Mesenteric fat pad (tissue), 1 donor: Measurements from ENCODE around the gene RHOT2. TPM values are rescaled to one million over a fixed set of nuclear protein-coding genes. Genes with fewer than 3 reads are reported as not detected.

ENCODE experiments used
- DNase-seq: peaks from one replicate; pipeline ENCODE4 v3.0.0-alpha.2; 2020; ENCODE audit warnings: low spot score
- total RNA-seq: library from RNA; stranded (reverse); fragmentation: NEBNext Ultra II Directional; extraction: Animal tissue kit (Norgen Biotek cat#: 25700); gene quantifications from one replicate; pipeline ENCODE4 v1.2.1, GENCODE V29; 2021
- donor health status: DM: yes; HTN: yes; CAD: no.

The RHOT2 gene
- total RNA-seq, 1 donor from 2014 or later: 73.9 TPM

DNA sequence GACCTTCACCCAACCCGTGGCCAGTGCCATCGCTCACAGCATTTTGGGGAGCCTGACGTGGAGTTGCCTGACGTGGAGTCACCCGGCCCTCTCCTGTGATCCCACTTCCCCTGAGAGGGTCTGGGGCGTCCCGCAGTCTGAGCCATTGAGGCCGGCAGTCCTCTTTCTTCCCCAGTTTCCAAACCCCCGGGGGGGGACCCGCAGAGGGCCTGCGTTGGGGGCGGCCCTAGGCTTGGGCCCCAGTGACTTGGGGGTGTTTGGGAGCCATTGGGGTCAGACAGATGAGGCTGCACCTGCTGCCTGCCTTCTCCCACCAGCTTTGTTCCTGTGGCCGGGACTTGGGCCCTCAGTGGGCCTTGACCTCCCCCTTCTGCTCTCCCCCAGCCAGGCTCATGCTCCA, 1.7 kb downstream of the RHOT2 start:
- no peak for DNase-seq

DNA sequence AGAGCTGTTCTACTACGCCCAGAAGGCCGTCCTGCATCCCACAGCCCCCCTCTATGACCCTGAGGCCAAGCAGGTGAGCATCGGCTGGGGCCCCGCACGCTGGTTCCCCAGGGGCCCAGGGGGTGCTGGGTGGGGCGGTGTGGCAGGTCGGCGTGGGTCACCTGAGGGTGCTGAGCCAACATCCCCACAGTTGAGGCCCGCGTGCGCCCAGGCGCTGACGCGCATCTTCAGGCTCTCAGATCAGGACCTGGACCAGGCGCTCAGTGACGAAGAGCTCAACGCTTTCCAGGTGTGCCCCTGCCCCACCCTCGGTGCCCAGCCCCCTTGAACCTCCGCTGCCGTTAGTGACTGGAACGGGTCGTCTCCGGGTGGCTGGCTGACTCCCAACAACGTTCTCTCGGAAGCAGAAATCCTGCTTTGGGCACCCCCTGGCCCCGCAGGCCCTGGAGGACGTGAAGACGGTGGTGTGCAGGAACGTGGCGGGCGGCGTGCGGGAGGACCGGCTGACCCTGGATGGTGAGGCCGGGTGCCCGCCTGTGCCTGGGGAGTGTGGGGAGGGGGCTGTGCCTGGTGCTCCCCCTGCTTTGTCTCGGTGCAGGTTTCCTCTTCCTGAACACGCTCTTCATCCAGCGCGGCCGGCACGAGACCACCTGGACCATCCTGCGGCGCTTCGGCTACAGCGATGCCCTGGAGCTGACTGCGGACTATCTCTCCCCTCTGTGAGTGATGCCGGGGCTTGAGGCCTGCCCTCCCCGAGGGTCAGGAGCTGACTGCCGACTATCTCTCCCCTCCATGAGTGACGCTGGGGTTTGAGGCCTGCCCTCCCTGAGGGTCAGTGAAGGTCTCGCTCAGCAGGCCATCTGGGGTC, 2.8 kb downstream of the RHOT2 start:
- no peak for DNase-seq

DNA sequence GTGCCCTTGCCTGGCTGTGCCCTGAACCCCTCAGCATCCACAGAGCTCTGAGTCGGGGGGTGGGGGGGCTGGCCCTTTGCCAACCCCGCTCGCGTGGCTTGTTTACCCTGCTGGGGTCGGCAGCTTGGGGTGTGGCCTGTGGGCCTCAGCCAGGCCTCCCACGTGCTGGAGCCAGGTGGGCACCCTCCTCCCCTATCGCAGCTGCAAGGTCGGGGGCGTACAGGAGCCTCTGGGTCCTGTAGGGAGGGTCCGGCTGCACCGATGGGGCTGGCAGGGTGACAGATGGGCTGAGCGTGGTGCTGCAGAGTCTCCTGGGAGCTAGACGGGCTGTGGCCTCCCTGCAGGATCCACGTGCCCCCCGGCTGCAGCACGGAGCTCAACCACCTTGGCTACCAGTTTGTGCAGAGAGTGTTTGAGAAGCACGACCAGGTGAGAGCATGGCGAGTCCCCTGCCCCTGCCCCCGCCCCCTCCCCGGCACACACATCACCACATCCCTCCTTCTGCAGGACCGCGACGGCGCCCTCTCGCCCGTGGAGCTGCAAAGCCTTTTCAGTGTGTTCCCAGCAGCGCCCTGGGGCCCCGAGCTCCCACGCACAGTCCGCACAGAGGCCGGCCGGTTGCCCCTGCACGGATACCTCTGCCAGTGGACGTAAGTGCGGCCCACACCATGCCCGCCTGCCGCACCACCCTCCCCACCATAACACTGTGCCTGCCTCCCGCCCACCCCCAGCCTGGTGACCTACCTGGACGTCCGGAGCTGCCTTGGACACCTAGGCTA, 3.6 kb downstream of the RHOT2 start:
- no peak for DNase-seq

DNA sequence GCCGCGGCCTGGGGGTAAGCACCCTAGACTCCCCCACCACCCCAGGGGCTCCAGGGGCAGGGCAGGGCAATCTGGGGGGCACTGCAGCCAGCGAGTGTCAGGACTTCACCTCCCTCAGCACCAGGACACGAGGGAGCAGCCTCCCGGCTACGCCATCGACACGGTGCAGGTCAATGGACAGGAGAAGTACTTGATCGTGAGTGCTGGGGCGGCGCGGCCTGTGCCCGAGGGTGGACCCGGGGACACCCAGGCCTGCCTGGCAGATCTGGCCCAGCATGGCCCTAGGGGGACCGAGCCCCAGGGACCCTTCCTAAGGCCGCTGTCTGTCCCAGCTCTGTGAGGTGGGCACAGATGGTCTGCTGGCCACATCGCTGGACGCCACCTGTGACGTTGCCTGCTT, 4.4 kb downstream of the RHOT2 start:
- DNase-seq: no peak

DNA sequence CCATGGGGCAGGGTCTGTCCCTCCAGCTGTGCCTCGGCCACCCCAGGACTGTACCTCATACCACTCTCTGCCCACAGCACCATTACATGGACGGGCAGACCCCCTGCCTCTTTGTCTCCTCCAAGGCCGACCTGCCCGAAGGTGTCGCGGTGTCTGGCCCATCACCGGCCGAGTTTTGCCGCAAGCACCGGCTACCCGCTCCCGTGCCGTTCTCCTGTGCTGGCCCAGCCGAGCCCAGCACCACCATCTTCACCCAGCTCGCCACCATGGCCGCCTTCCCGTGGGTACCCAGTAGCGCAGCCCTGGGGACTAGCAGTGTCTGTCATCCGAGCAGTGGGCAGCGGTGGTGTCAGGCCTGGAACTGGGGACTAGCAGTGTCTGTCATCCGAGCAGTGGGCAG, 4.9 kb downstream of the RHOT2 start:
- no peak for DNase-seq

DNA sequence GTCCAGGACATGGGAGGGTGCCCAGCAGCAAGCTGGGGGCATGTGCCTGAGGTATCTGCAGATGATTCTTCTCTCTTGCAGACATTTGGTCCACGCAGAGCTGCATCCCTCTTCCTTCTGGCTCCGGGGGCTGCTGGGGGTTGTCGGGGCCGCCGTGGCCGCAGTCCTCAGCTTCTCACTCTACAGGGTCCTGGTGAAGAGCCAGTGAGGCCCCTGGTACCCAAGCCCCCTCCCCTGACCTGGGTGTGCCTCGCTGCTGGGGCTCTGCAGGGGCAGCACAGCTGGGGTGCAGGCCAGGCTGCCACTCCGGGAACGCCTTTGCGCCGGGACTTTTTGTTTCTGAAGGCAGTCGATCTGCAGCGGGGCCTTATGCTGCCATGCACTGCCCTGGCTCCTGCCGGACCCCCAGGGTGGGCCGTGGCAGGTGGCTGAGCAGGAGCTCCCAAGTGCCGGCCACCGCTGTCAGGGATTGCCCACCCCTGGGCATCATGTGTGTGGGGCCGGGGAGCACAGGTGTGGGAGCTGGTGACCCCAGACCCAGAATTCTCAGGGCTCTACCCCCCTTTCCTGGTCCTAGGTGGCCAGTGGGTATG, 5.6 kb downstream of the RHOT2 start:
- DNase-seq: no peak

DNA sequence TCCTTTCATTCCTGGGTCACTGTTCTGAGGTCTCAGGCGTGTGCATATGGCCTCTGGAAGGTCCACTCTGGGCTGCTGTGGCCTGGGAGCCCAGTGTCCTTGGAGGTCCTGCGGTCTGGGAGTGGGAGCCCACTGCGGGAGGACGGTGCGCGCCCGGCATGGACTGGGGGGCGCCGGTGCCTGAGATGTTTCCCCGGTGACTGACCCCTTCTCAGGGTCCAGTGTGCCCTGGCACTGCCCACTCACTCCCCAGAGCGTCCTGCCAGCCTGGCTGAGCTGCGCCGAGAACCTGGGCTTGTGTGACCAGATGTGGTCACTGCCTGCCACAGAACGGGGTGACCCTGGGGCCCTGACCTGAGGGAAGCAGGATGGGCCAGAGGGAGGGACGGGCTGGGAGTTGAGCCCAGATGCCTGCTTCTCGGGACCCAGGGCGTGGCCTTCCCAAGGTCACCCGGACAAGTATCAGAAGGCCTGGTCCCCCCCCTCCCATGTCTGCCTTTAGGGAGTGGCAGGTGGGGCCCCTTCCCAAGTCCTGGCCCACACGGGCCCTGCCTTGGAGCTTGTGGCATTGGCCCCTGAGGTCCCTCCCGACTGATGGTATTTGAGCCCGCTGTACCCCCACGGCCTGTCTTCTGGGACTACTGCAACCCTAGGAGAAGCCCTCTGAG, 6.4 kb downstream of the RHOT2 start:
- no peak for DNase-seq

DNA sequence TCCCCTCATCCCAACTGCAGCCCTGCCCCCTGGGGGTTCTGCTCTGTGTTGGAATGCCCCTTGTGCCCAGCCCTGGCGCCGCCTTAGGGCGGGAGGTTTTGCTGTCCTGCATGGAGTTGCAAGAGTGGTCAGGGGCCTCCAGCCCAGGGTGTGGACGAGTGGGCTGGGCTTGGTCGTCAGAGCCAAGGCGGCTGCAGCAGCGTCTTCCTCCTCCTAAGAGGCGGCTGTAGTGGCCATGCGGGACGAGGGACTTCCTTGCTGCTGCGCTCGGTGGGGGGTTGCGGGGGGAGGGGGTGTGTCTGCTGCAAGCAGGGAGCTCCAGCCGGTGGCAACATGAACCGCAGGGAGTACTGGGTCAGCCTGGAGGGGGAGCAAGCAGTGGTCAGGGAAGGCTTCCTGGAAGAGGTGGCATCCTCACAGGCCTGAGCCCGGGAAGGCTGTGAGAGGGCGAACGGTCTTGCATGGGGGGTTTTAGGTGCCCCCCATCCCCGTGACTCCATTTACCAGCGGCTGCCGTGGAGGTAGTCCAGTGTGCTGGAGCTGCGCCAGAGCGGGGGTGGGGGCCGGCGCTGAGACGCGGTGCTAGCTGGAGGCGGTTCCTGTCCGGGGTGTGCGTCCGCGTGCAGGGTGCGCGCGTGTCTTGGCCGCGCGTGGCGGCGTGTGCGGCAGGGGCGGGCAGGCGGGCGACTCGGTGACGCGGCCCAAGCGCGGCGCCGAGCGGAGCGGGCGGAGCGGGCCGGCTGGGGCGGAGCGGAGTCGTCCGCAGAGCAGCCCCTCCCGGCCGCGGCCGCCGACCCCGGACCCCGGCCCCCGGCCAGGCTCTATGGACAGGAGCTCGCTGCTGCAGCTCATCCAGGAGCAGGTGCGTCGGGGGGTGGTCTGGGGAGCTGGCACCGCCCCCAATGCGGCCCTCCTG, 7.3 kb downstream of the RHOT2 start, which contains the start of gene RHBDL1:
Gene RHBDL1, plus strand, starts transcription at position 704 of the 916 bp plus-strand sequence. Its CDS starts 120 bp downstream, at position 824.
- DNase-seq: no peak

DNA sequence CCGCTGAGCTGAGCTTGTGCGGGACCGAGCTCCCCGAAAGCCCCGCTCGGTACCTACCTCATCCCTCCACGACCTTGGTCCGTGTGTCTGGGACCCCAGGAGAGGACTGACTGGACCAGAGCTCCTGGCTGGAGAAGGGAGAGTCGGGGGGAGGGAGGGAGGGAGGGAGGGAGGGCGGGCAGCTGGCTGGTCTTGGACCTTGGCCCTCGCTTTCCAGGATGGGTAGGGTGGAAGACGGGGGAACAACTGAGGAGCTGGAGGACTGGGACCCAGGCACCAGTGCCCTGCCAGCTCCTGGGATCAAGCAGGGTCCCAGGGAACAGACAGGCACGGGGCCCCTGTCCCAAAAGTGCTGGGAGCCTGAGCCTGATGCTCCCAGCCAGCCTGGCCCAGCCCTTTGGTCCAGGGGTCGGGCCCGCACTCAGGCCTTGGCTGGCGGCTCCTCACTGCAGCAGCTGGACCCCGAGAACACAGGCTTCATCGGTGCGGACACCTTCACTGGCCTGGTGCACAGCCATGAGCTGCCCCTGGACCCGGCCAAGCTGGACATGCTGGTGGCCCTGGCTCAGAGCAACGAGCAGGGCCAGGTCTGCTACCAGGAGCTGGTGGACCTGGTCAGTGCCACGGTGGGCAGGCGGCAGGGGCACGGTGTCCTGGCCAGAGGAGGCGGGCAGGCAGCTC, 8.1 kb downstream of the RHOT2 start:
- no peak for DNase-seq

DNA sequence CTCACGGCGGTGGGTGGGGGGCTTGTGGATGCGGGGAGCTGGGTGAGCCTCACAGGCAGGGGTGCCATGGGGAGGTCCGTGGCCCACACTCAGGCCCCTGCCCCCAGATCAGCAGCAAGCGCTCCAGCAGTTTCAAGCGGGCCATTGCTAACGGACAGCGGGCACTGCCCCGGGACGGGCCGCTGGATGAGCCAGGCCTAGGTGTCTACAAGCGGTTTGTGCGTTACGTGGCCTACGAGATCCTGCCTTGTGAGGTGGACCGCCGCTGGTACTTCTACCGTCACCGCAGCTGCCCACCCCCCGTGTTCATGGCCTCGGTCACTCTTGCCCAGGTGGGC, 8.6 kb downstream of the RHOT2 start:
- DNase-seq: no peak

DNA sequence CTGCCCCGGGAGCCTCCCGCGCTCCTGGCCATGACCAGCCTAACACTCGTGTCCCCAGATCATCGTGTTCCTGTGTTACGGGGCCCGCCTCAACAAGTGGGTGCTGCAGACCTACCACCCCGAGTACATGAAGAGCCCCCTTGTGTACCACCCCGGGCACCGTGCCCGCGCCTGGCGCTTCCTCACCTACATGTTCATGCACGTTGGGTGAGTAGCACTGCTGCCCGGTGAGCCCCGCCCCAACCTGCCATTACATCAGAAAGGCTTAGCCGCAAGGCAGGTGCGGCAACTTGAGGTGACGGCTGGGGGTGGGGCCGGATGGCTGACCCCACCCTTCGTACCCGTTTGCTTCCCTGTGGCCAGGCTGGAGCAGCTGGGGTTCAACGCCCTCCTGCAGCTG, 9.0 kb downstream of the RHOT2 start:
- DNase-seq: no peak

DNA sequence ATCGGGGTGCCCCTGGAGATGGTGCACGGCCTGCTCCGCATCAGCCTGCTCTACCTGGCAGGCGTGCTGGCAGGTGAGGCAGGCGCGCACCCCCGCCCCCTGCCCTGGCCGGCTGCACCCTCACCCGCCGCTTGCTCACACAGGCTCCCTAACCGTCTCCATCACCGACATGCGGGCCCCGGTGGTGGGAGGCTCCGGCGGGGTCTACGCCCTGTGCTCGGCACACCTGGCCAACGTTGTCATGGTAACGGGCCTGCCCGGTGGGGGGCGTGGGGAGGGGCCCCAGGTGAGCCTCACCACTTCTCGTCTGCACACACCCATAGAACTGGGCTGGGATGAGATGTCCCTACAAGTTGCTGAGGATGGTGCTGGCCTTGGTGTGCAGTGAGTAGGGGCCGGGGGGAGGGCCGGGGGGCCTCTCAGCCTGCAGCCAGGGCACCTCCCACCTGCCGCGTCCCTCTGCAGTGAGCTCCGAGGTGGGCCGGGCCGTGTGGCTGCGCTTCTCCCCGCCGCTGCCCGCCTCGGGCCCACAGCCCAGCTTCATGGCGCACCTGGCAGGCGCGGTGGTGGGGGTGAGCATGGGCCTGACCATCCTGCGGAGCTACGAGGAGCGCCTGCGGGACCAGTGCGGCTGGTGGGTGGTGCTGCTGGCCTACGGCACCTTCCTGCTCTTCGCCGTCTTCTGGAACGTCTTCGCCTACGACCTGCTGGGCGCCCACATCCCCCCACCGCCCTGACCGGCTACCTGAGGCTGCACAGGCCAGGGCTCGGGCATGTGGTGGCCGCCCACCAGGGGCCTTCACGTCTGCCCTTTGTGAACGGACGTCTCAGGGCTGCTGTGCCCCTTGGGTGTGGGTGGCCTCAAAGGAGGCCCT, 9.6 kb downstream of the RHOT2 start:
- no peak for DNase-seq

DNA sequence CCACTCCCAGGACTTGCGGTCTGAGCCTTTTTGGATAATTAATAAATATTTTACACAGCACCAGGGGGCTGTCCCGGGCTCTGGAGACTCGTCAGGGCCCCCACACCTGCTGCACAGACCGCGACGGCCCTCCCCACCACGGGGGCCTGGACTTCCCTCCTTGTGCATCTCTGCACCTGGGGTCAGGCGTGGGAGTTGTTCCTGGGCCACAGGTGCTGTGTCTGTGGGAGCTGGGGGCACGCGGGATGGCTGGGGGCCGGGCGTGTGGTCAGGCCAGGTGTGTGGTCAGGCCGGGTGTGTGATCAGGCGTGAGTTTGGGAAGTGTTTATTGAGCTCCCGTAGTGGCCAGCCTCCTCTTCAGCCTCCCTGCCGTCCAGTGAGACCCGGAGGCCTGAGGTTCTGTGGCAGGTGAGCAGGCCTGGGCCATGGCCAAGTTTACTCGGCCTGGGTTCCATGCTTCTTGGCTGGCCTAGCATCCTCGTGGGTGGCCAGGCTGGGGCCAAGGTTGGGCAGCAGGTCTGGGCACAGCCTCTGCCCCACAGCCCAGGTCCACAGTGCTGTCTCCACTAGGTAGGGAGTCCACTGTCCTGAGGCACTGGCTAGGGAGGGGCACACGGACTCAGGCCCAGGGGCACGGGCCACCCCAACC, 10.4 kb downstream of the RHOT2 start:
- no peak for DNase-seq

DNA sequence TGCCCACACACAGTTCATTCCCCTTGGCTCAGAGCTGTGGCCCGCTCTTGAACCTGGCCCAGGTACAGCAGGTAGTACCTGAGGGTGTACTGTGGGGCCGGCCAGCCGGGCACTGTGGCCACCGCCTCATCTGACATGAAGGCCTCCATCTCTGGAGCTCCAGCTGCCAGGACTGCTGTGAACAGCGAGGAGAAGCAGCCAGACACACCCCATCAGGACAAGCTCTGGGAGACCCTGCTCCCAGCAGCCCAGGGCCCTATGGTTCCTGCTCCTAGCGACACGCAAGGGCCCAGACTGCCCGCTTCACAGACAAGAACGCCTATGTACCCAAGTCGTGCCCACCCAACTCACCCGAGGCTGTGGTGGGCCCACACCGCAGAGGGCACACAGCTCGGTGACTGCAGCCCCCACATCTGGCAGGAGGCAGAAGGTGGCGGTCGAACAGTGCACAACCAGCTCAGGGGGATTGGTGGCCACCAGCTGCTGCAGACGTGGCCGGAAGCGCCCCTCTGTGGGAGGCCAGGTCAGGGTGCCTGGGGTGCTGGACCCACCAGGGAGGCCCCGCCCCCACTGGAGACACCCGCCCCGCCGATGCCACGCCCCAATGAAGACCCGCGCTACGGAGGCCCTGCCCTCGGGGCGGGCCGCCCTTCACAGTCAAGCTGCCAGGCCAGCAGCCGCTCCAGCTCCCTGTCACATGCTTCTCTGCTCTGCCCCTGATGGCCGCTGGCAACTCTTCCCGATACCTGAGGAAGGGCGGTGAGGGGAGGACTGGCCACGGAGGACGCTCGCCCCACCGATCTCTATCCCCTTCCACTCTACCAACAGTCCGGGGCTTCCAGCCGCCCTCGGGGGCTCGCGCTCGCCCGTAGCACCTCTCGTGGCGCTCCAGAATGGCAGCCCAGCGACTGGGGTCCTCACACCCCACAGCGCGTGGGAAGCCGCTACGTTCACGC, 11.2 kb downstream of the RHOT2 start:
- DNase-seq: no peak

DNA sequence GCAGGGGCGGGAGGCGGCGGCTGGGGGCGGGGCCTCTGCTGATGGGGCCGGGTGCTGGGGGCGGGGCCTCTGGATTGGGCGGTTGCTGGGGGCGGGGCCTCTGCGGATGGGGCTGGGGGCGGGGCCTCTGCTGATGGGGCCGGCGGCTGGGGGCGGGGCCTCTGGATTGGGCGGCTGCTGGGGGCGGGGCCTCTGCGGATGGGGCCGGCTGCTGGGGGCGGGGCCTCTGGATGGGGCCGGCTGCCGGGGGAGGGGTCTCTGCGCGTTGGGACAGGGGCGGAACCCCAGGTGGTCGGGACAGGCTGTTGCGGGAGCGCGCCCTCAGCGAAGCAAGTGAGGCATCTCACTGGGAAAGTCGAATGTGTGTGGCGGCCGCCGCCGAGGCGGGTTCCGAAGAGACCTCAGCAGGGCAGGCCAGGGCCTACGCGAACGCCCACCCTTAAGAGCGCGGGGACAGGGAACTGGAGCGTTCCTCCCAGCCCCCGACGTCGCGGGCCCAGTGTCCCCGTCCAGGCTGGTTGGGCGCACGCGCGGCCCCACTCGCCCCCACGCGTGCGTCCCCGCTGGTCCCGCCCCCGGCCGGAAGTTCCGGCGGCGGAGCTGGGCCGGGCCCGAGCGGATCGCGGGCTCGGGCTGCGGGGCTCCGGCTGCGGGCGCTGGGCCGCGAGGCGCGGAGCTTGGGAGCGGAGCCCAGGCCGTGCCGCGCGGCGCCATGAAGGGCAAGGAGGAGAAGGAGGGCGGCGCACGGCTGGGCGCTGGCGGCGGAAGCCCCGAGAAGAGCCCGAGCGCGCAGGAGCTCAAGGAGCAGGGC, 12.1 kb downstream of the RHOT2 start, which contains the start of gene STUB1:
Gene STUB1, plus strand, starts transcription at position 597 of the 811 bp plus-strand sequence. Its CDS starts 116 bp downstream, at position 713.
- peak; percentile 95 for DNase-seq

DNA sequence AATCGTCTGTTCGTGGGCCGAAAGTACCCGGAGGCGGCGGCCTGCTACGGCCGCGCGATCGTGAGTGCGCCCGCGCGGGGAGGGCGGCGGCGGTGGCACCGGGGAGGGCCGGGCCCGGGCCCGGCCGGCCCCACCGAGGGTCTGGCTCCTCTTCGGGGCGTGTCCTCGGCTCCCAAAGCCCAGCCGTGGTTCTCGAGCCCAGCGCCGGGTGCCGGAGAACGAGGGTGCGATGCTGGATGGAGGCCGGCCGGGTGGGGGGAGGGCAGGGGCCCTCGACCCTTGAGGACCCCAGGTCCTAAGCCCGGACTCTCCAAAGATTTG, 12.7 kb downstream of the RHOT2 start:
- DNase-seq: no peak
